Neural cell (in vitro differentiated cells): ENCODE measurements around the gene NCAM1.

Experiments
- EP300 ChIP-seq: fragments of 450-650 bp; conservative IDR thresholded peaks from 2 replicates; pipeline ENCODE4 v1.6.1; 2014; ENCODE audit warnings: antibody characterized with exemption, mild to moderate bottlenecking, moderate library complexity; ENCODE audit not compliant: poor library complexity, severe bottlenecking
- POLR2AphosphoS5 ChIP-seq: IDR thresholded peaks from 2 replicates; pipeline ENCODE4 v1.6.1; 2012

- TF ChIP-seq EP300 (no peak), POLR2AphosphoS5 (no peak)
Observed at GRCh38 chr11:112999520-112999919, 38.3 kb downstream of the NCAM1 start.
